Fibroblast of mammary gland (primary cell): ENCODE measurements around the gene JHY.

Experiments
- DNase-seq: peaks from one replicate; pipeline ENCODE4 v3.0.0-alpha.2; 2010; ENCODE audit warnings: low read depth
- H3K4me3 ChIP-seq: 2 replicates; pipeline ENCODE4 v1.5.1; 2011; ENCODE audit warnings: low read depth, mild to moderate bottlenecking, low read length, moderate library complexity; ENCODE audit not compliant: control insufficient read depth
- TF ChIP-seq, protein P1 (sequence below): conservative IDR thresholded peaks from 2 replicates; pipeline ENCODE4 v1.5.1; 2011; ENCODE audit warnings: low read depth, low read length, inconsistent platforms; ENCODE audit not compliant: control insufficient read depth, insufficient read depth

Gene JHY

DNA sequence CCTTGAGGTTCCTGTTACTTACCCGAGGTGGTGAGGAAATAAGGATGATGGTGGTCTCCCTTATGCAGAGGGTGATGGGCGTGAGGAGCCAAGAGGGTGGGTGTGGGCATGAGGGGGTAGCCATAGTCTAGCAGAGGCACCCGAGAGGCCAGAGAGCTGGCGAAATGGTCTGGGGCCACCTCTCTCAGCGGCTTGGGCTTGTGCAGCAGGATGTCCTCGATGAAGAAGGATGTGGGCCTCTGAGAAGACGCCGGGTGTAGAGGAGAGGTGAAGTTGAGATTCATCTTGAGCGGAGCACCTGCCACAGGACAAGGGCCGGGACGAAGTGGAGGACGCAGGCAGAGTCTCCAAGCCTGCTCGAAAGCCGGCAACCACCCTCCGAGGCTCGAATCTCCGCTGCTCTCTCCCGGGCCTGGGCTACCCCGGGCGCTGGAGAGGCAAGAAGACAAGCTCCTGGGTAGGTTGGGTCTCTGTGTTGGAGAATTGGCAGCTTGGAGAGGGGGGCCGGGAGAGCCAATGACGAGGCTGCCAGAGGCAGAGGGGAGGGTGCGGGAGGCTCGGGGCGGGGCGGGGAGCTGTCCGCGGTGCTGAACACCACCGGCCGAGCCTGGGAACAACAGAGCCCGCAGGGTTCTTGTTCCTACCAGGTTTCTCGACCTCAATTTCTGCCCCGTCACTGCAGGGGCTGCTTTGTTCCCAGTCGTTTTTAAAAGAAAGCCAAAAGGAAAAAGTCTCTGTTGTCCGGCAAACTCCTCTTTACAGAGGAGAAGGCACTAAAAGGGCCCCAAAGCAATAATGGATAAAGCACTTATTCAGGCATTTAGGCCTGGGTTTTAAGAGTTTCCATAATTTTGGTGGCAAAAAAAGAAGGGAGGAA, 99.1 kb downstream of the JHY start, which contains the start of gene BSX:
Gene BSX (minus strand): TSS at position 447 of the 877 bp plus-strand sequence. CDS start 163 bp downstream, at position 284.
- TF ChIP-seq, protein P1, sequence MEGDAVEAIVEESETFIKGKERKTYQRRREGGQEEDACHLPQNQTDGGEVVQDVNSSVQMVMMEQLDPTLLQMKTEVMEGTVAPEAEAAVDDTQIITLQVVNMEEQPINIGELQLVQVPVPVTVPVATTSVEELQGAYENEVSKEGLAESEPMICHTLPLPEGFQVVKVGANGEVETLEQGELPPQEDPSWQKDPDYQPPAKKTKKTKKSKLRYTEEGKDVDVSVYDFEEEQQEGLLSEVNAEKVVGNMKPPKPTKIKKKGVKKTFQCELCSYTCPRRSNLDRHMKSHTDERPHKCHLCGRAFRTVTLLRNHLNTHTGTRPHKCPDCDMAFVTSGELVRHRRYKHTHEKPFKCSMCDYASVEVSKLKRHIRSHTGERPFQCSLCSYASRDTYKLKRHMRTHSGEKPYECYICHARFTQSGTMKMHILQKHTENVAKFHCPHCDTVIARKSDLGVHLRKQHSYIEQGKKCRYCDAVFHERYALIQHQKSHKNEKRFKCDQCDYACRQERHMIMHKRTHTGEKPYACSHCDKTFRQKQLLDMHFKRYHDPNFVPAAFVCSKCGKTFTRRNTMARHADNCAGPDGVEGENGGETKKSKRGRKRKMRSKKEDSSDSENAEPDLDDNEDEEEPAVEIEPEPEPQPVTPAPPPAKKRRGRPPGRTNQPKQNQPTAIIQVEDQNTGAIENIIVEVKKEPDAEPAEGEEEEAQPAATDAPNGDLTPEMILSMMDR = no peak
- DNase-seq = peak; percentile 27
- no peak within 1 kb of the TSS for H3K4me3 ChIP-seq

DNA sequence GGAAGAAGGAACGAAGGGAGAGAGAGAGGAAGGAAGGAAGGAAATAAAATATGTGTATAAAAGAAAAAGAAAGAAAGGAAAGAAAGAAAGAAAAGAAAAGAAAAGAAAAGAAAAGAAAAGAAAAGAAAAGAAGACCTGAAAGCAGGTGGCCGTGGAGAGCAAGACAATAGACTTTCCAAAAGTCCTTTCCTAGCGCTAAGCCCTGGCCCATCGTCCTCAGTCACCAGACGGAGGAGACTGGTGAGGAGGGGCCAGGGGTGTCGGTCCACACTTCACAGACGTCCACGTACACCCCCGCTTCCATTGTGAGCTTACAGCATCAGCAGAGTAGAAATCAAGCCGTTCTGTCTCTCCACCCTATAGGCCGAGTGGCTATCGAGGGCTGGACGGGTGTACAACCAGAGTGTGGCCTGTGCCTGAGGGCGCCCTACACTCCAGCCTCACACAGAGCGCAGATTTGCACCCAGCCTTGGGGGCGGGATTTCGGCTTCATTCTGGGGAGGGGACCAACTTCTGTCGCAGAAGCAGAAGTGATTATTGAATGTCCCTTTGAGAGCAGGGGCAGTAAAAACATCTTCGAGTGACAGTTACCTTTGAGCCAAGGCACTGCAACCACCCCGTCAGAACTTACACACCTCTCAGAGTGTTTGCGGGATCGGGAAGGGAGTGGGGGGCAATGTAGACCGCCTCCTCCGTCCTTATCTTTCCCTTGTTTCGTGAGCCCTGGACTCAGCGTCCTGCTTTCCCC, 101.1 kb downstream of the JHY start:
- peak overlapping the region; percentile 41 for H3K4me3 ChIP-seq
- TF ChIP-seq, protein P1 = no peak
- no peak for DNase-seq

DNA sequence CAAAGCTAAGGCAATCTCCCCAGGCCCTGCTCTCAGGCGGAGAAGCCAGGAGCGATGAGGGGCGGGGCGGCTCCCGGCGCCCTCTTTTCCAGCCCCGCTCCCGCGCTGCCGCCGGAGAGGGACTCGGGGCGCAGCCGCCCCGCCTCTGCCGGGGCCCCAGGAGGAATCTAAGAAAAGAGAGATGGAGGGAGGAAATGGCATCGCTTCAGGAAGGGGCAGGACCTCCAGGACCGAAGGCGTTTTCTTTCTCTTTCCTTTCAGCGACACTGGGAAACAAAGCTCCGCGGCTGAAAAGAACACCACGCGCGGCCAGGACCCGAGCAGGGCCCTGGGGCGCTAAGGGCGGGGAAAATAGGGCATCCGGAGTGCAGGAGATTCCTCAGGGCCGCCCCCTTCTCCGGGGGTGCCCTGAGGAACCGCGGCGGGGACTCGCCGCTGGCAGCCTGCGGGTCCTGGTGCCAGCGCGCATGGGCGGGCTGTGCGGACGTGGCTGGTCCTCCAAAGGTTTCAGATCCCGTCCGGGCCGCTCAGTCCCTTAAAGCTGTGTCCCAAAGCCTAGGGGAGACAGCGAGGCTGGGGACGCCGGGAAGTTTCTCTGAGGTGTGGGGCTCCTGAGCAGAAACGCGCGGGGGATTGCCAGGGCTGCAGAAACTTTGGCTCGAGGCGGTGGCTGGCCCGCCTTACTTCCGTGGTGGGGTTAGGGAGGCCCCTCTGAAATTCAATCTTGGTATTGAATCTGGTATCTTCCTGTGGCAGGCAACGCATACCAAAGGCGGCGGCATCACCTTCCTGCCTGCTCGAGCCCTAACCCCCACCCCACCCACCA, 101.8 kb downstream of the JHY start:
- TF ChIP-seq, protein P1 = no peak
- no peak for DNase-seq
- peak overlapping the region; percentile 41 for H3K4me3 ChIP-seq

DNA sequence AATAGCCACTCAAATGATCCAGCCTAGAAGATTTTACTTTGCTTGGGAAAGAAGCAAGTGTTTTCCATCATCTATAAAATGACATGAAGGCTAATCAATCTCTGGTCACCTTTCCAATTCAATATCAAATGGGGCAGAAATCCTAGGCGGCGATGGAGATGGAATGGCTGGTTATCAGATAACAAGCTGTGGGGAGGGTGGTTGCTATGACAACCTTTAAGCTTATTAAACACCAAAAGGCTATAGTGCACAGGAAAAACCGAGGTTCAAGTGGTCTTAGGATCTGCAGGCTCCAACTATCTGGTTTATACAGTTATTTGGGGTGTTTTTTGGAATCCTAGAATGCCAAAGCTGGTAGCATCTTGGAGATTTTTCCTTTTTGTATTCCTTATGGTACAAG, 113.0 kb downstream of the JHY start:
- no peak for DNase-seq
- TF ChIP-seq, protein P1 = no peak
- H3K4me3 ChIP-seq = no peak overlapping the region

DNA sequence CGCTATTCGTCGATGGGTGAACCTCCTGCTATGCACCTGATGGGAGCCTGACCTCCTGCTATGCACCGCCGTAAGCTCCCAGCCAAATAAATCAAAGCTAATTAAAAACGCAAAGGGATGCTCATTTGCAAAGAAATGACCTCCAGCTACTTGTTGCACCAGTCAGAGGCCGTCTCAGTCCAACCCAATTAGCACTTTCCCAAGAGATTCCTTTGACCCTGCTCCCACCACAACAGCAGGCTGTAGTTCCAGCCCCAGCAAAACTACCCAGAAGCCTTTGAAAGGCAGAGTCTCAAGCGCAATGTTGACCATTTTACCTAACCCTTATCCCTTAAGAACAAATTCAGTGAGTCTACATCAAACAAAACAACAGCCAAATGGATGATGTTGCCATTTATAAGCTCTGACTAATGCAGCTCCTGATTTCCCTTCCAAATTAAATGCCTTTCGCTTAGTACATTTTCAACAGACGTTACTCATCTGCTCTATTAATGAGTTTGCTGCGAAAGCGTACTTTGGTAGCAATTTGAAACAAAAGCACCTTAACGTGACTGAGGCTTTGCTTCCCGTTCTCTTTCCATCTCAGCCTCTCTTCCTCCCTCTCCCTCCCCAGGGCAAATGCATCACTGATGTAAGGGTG, 116.3 kb downstream of the JHY start:
- TF ChIP-seq, protein P1 = no peak
- peak; percentile 22 for DNase-seq
- no peak overlapping the region for H3K4me3 ChIP-seq

DNA sequence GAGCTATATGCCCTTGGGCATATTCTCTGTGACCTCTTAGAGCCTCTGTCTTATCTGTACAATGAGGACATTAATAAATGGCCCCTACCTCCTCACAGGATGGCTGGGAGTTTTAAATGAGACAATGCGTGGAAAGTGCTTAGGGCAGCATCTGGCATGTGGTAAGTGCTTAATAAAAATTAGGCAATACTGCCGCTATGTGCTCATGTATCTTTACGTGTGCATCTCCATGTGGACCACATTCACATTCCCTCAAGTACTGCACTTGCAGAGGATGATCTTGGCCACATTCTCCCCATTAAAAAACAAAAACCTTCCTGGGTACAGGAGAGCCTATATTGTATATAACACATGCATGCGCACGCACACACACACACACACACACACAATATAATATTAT, 118.2 kb downstream of the JHY start:
- DNase-seq = peak; percentile 14
- TF ChIP-seq, protein P1 = no peak

More for the DNA sequence above, 118.2 kb downstream of the JHY start:
- H3K4me3 ChIP-seq = no peak overlapping the region
